ENCODE measurements around the gene SLAMF1.
A peak's percentile ranks its signal among the peaks of the same experiment; 100 is the strongest.
"Not testable (repeated sequence)": the region's sequence is repeated elsewhere in the genome, so short reads cannot be mapped to it uniquely, and the experiment has no call there.

The SLAMF1 gene

GRCh38 chr1:160588468-160588867 is 58.4 kb downstream of the SLAMF1 start:
- no peak for DNase-seq

DNA sequence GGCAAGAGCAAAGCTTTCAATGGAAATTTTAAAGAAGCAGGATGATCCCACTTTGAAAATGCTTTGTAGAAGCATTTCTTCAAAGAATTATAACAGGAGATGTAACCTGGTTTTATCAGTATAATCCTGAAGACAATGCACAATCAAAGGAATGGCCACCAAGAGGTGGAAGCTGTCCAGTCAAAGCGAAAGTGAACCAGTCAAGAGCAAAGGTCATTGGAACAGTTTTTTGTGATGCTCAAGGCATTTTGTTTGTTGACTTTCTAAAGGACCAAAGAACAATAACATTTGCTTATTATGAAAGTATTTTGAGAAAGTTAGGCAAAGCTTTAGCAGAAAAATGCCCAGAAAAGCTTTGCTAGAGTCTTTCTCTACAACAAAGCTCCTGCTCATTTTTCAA is 62.1 kb downstream of the SLAMF1 start:
- no peak for DNase-seq

DNA sequence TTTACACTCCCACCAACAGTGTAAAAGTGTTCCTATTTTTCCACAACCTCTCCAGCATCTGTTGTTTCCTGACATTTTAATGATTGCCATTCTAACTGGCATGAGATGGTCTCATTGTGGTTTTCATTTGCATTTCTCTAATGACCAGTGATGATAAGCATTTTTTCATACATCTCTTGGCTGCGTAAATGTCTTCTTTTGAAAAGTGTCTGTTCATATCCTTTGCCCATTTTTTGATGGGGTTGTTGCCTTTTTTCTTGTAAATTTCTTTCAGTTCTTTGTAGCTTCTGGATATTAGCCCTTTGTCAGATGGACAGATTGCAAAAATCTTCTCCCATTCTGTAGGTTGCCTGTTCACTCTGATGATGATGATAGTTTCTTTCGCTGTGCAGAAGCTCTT is 63.9 kb downstream of the SLAMF1 start:
- DNase-seq, result not testable (repeated sequence)

- no peak for DNase-seq
Measured at GRCh38 chr1:160581961-160582360, 64.9 kb downstream of the SLAMF1 start.

GRCh38 chr1:160580221-160580812 is 66.5 kb downstream of the SLAMF1 start:
- no peak for DNase-seq

- no peak for DNase-seq
Measured at GRCh38 chr1:160579216-160579701, 67.6 kb downstream of the SLAMF1 start, which contains the start of gene CD84. CD84 (minus strand) TSS chr1:160579496; CDS start chr1:160579437, 59 bp downstream.

GRCh38 chr1:160578525-160579191 is 68.2 kb downstream of the SLAMF1 start:
- DNase-seq, result no peak

GRCh38 chr1:160578175-160578524 is 68.7 kb downstream of the SLAMF1 start:
- DNase-seq, result no peak

- DNase-seq, result no peak
Measured at GRCh38 chr1:160577671-160578070, 69.2 kb downstream of the SLAMF1 start.

DNA sequence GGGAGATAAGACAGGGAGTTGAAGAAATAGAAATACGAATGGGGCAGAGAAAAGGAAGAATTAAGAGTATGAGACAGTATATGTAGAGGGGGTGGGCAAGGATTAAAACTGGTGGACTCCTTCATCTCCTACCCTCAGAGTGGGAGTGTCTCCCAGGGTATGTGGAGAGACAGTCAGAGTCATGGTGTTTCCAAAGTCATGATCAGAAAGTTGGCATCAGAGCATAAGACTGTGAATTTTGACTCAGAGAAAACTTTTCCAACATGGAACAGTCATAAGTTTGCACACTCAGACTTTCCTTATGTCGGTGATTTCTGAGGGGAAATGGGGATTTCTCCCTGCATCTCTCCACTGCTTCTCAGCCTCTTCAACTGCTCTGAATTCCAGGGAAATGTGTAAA is 70.0 kb downstream of the SLAMF1 start:
- DNase-seq, result no peak

- DNase-seq, result peak; percentile 60
Measured at GRCh38 chr1:160576390-160576789, 70.5 kb downstream of the SLAMF1 start.

DNA sequence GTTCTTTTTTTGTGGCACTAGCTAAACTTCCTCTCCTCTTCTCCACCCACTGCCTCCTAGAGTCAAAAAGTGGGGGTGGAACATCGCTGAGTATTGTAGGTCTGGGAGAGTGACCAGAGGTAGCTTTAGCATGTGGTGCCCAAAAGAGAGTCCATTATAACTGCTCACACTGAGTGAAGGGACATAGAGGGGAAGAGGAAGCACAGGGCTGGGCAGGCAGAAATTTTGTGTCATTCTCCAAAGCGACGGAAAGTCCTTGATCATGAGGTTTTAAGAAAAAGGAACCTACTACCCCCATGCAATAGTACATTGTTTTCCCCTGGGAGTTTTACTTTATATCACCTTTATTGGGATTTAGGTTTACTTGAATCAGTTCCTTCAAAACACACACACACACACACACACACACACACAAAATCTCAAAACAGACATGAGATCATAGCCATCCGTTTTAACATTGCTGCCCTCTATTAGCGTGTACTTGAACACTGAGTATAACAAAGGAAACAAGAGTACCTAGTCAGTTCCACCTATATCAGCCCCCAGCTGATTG is 71.7 kb downstream of the SLAMF1 start:
- no peak for DNase-seq

DNA sequence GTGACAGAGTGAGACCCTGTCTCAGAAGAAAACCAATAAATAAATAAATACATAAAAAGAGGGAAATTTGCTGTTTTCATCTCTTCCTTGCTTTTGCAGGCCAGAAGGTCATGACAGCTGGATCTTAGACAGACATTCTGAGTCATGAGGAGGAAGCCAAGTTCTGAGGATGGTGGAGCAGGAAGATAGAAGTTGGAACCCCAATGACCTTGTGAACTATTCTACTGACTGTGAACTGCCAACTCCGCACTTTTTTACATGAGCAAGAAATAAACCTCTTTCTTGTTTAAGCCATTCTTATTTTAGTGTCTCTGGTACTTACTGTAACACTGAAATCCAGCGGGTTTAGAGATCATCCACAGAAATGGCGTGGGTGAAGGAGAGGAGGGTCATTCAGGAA is 76.0 kb downstream of the SLAMF1 start:
- DNase-seq, result no peak

DNA sequence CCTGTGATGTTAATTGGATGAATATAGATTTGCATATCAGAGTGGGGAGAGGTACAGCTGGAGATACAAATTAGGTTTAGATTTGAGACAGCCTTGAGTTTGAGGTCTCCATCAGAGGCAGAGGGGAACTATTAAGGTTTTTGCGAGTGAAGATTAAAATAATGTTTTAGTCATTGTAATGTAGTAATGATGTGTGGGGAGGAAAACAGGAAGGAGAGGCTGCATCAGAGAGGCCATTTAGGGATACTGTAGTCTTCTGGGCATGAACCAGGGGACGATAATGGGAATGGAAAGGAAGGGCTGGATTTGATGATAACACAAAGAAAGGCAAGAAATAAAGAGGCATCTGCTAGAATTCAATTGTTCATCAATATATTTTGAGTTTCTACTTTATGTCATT is 77.0 kb downstream of the SLAMF1 start:
- DNase-seq, result no peak

DNA sequence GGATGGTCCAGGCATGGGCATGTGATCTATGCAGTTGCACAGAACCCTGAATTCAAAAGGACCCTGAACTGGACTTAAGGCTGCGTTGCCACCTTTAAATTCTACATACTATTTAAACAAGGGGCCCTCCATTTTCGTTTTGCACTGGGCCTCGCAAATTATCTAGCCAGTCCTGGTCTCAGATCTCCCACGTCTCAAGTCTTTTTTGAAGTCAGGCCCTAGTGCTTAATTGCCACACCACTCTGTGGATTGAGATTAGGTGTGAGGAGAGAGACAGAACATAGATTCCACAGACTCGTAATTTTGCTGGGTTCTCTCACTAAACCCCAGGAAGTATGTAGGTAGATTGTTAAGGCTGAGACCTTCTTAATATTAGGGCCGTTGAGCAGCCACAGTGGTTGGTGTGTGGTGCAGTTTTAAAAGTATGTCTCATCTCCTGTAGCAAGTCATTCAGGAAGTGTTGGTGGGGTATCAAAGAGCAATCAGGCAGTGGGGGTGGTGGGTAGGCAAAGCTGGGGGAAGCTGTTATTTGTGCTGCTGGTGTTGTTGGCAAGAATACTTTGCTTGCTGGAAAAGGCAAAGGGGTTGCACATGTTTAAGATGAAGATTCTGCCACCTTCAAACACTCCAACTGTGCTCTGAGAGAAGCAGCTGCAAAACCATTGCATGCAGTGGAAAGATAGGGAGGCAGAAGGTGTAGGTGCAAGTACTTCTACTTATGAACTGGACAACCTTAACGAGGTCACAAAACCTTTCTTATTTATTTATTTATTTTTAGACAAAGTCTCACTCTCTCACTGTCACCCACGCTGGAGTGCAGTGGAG is 78.8 kb downstream of the SLAMF1 start:
- DNase-seq, result peak; percentile 72

DNA sequence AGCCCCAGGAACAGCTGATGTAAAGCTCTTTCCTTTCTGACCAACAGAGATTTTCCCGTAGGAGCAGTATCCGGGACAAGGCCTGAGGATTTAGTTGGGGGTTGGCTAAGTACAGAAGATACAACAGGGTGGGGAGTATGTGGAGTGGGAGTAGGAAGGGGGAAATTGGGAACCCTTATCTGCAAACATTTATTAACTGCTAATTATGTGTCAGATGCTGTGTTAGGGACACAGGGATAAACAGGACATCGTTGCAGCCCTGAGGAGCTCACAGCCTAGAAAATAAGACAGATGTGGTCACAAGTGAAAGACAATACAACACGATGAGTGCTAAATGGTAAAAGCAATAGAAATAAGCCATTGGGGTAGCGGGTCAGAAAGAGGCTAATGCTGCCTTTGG is 79.5 kb downstream of the SLAMF1 start:
- DNase-seq, result no peak

DNA sequence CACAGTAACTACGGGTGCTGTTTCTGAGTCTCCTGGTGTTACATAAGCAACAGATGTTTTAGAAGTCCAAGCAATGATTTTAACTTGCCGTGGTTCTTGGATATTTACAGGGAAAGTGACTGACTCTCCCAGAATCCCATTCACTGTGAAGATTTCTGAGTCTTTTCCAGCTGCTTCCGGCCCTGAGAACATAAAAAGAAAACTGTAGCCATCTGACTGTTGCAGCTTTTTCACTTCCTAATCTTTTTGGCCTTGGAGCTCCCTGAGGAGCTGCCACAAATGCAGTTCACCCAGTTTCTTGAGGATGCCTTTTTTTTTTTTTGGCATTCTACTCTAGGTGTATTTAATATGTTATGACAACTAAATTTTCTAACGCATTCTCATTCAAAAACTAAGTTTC is 81.3 kb downstream of the SLAMF1 start:
- no peak for DNase-seq

- not testable (repeated sequence) for DNase-seq
Measured at GRCh38 chr1:160563230-160563629, 83.6 kb downstream of the SLAMF1 start.

DNA sequence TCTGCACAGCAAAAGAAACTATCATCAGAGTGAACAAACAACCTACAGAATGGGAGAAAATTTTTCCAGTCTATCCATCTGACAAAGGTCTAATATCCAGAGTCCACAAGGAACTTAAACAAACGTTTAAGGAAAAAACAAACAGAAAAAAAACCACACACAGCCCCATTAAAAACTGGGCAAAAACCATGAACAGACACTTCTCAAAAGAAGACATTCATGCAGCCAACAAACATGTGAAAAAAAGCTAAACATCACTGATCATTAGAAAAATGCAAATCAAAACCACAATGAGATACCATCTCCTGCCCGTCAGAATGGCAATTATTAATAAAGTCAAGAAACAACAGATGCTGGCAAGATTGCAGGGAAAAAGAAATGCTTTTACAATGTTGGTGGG is 84.1 kb downstream of the SLAMF1 start:
- DNase-seq, result not testable (repeated sequence)

DNA sequence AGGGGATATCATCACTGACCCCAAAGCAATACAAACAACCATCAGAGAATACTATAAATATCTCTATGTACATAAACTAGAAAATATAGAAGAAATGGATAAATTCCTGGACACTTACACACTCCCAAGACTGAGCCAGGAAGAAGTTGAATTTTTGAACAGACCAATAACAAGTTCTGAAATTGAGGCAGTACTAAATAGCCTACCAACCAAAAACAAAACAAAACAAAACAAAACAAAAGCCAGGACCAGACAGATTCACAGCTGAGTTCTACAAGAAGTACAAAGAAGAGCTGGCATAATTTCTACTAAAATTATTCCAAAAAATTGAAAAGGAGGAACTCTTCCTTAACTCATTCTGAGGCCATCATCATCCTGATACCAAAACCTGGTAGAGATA is 86.0 kb downstream of the SLAMF1 start:
- no peak for DNase-seq

- DNase-seq, result no peak
Measured at GRCh38 chr1:160560045-160560705, 86.7 kb downstream of the SLAMF1 start.

DNA sequence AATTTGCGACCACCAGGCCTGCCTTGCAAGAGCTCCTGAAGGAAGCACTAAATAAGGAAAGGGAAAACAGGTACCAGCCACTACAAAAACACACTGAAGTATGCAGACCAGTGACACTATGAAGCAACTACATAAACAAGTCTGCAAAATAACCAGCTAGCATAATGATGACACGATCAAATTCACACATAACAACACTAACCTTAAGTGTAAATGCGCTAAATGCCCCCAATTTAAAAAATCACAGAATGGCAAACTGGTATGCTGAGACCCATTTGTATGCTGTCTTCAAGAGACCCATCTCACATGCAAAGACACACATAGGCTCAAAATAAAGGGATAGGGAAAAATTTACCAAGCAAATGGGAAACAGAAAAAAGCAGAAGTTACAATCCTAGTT is 87.4 kb downstream of the SLAMF1 start:
- DNase-seq, result not testable (repeated sequence)
